Embryonic facial prominence (tissue), 1 donor: ENCODE measurements around the gene BICDL1.
A peak's percentile ranks its signal among the peaks of the same experiment; 100 is the strongest.

Experiments used
- DNase-seq: peaks from one replicate; pipeline ENCODE4 v3.0.0-alpha.2; 2016; ENCODE audit errors: extremely low spot score

The BICDL1 gene

GRCh38 chr12:120102189-120103043 is 113.4 kb downstream of the BICDL1 start:
- no peak for DNase-seq

GRCh38 chr12:120103044-120103338 is 114.0 kb downstream of the BICDL1 start:
- DNase-seq, result no peak

- DNase-seq, result no peak
Measured at GRCh38 chr12:120103371-120103770, 114.3 kb downstream of the BICDL1 start.

DNA sequence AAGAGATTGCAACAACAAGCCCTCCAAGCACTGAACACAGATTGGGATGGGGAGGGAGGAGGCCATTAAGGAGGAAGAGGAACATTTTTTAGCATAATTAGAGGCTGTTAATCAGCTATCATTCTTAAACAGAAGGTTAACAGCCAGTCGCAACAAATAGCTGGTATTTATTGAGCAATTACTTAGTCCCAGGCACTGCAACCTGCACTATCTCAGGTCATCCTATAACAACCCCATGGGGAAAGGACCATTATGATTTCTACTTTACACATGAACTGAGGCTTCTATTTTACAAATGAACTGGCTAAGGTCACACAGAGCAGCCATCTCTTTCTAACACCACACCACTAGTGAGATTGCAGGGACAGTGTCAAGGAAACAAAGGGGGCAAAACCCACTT is 117.1 kb downstream of the BICDL1 start:
- no peak for DNase-seq

DNA sequence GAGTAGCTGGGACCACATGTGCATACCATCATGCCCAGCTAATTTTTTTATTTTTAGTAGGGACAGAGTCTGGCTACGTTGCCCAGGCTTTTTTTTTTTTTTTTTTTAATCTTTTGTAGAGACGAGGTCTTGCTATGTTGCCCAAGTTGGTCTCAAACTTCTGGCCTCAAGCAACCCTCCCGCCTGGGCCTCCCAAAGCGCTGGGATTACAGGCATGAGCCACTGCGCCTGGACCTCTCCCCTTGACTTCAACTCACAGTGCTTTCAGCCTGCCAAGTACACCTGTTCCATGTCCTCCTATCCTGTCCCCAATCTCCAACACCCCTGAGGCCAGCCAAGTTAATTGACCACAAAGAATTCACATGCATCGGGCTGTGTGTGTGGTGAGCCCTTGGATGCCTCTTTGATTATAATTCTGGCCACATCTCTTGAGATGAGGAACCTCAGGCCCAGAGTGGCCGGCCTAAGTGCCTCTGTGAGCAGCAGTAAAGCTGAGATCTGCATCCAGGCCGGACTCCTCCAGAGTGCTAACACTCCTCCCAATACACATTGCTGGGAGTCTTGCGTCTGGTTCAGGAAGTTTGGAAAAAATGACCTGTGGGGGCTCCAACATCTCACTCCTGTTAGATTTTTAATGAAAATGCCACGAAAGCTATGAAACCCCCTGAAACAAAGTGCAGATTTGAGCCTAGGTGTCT is 120.7 kb downstream of the BICDL1 start:
- DNase-seq, result no peak

DNA sequence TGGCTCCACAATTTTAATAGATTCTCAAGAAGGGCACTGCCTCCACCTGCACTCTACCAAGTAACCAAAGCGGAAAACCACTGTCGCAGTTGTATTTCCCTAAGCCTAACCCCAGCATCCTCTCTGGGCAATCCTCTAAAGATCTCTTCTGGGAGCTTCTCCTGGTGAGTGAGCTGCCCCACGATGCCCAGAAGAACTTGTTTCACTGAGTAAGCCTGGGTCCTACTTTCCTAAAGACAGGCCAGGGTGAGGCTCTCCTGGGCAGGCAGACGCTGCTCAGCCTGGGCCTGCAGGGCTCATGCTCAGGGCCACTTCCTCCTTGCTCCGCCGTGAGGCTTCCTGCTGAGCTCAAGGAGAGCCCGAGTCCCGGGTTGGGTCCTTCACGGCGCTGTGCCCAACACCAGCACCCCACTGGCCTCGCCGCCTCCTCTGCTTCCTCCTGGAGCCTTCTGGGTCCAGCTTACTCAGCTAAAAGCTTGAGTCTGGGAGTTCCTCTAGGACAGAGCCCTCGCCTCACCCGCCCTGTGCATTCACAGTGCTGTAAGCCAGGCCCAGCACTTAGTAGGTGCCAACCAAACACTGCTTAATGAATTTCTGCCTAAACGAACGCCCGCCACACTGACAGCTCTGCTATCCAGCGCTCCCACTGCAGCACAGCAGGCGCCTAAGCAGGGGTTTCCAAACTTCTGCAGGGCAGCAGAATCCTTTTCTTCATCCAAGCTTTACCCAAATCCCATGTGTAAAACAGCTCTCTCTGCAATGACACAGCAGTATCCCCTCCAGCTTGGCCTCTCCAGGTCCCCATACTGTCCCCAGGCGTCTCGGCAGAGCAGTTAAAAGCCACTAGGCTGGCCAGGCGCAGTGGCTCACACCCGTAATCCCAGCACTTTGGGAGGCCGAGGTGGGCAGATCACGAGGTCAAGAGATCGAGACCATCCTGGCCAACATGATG is 121.8 kb downstream of the BICDL1 start:
- no peak for DNase-seq

DNA sequence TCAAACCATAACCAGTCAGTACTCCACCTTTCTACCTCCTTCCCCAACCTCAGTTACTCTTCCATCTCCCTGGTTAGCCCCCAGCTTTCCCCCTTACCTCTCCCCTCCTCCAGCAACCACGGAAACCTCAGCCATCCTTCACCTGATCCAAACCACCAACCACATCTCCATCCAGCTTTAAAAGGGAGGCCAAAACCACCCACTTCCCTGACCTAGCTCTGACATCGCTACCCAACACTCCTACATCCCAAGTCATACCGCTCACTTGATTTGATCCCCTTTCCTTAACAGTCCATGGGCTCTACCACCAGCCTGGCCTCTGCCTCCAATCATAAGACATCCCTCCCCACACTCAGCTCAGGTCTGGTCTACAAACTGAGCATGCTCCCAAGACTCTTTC is 126.0 kb downstream of the BICDL1 start:
- DNase-seq, result no peak

GRCh38 chr12:120115692-120116440 is 126.8 kb downstream of the BICDL1 start:
- DNase-seq, result no peak

DNA sequence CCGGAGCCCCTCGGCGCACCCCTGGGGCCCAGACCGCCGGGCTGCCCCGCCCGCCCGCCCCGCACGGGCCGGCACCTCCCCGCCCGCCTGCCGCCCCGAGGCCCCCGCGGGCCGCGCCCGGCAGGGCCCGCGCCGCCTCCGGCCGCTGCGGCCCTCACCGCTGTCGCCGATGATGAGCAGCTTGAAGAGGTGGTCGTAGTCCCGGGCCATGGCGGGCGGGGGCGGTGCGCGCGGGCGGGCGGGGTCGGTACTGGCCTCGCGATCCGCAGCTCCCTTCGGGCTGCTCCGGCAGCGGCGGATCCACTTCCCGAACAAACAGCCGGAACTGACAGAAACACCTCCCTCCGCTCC is 127.4 kb downstream of the BICDL1 start, which contains the start of gene RAB35:
TSS of gene RAB35 (minus strand) at position 313 of the 351 bp plus-strand sequence. CDS start at position 210, 103 bp downstream.
- no peak for DNase-seq

- DNase-seq, result peak; percentile 87
Measured at GRCh38 chr12:120116792-120117651, 128.0 kb downstream of the BICDL1 start.

DNA sequence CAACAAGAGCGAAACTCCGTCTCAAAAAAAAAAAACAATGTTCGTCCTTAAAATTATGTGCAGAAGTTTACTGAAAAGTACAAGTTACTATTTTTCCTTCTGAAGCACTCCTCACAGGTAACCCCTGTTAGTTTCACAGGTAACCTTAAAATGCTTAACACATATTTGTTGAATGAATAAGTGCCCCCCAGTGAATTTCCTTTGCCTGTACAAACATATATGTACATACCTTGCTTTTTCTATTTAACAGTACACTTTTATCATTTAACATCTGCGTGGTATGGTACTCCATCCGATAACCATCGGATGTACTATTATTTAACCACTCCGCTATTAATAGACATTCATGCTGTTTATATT is 128.9 kb downstream of the BICDL1 start:
- DNase-seq, result no peak

DNA sequence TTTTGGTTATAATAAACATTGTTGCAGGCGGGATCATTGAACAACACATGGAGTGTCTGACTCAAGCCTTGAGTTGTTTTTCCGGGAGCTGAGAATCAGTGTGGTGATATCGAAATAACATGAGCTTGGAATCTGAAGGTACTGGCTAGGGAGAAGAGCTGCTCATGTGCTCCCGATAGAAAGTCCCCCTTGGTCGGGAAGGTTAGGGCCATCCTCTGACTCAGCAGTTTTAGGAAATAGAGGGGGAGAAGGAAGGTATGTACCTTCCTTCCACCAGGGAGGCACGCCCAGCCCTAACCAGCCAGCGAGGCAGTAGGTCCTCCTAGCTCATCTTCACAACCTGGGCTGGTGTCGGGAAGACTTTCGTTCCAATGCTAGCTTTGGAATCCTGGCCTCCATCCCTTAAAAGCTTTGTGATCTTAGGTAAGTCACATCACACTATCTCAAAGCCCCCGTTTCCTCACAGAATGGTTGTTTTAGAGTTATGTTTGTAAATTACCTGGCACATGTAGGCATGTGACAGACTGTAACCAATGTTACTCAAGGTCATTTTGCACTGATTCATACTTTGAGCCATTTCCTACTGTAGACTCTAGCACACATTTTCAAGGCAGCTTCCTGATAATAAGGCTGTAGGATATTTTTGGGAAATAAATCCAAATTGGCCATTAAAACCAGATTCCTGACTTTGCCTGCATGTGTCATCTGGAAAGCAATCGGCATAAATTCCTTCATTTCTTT is 129.5 kb downstream of the BICDL1 start:
- no peak for DNase-seq

DNA sequence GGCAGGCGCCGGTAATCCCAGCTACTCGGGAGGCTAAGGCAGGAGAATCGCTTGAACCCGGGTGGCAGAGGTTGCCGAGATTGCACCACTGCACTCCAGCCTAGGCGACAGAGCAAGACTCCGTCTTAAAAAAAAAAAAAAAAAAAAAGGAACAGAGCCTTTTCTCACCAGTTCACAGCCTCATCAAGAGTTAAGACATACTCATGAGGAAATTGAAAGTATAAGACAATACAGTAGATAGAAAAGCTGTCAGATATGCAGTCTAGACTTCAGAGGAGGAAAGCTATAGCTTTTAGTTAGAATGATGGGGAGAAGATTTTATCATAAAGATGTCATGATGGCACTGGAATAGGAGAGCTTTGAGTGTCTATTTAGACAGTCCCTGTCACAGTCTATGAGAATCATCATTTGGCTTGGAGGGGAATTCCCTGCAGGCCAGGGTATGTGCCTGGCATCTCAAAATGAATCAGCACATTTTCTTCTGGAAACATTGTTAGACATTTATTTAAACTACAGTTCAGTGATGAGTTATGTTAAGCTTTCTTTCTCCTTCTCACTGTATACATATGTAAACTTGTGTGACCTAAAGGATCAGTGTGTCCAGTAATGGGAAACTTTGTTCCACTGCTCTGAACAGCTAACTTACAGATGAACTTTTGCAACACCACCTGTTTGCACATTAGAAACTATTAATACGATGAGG is 130.4 kb downstream of the BICDL1 start:
- no peak for DNase-seq

DNA sequence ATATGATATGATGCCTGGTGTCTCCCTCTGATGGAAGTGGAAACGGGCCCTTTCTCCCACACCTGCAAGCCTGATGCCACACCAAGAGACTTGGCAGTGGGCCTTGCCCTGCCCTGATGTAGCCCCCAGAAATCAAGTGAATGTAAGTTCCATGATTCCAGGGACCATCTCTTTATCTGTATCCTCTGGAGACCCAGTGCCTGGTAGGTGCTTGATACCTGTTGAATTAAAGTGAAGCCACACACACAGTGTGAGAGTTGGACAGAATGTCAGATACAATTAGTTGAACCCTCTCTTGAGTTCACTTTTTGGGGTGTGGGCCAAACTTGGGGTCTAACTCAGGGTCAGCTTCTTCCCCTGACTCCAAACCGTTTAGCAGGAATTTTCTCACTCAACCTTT is 132.3 kb downstream of the BICDL1 start:
- no peak for DNase-seq

- no peak for DNase-seq
Measured at GRCh38 chr12:120121766-120122293, 132.8 kb downstream of the BICDL1 start.

DNA sequence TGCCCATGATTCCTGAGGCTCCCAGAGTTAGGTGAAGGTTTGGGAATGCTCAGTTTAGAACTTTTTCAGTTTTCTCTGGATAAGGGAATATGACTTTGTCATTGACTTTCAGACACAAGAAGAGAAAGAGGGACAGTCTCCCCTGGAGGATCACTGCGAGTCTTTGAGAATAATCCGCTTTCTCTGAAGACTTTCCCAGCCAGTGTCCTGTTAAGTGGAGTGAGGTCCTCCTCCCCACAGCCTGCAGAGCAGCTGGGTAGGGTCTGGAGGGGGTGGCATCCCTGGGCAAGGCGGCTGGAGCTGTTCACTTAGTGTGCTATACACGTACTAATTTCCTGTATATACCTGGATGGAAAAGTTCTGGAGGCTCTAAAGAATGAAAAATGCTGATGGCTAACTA is 136.0 kb downstream of the BICDL1 start:
- no peak for DNase-seq

GRCh38 chr12:120125792-120126634 is 137.0 kb downstream of the BICDL1 start:
- DNase-seq, result no peak

GRCh38 chr12:120126635-120127005 is 137.6 kb downstream of the BICDL1 start:
- no peak for DNase-seq
